ENCODE results near the gene MRRF. TPM values are rescaled to one million over a fixed set of nuclear protein-coding genes. Genes with fewer than 3 reads are reported as not detected.
A peak's percentile ranks its signal among the peaks of the same experiment; 100 is the strongest.

Gene MRRF
- total and polyA plus RNA-seq, 7 experiments from 2014 or later: 18.6 to 35.8 (median 31.8) TPM

GRCh38 chr9:122307925-122308324 lies 43.2 kb downstream of the MRRF start:
- DNase-seq (no peak), ATAC-seq (no peak)
- Histone ChIP-seq H3K9me3 (ENCODE audit: control insufficient read depth in 2 of 3, low read length in 3 of 3) (no peaks in the 10 kb centered on the region), H3K27me3 (ENCODE audit: control insufficient read depth in 2 of 2, insufficient read depth in 2 of 2, low read length in 2 of 2) (no peaks in the 10 kb centered on the region), H3K36me3 (ENCODE audit: control insufficient read depth in 2 of 3, insufficient read depth in 3 of 3, low read length in 3 of 3) (peaks cover 0 to 60% (median 9%) of the 10 kb centered on the region in 3 experiments), H3K4me3 (ENCODE audit: low read length) (no peak overlapping the region), H3K27ac (ENCODE audit: low read depth, low read length) (no peak overlapping the region), H3K4me1 (ENCODE audit: control insufficient read depth in 2 of 2, insufficient read depth in 2 of 2, low read length in 2 of 2) (no peaks in the 10 kb centered on the region)
- Mint-ChIP-seq H3K27ac (no peak overlapping the region), H3K9me3 (no peaks in the 10 kb centered on the region), H3K4me3 (no peak overlapping the region), H3K27me3 (no peaks in the 10 kb centered on the region), H3K36me3 (peaks cover 8 to 42% (median 10%) of the 10 kb centered on the region in 5 donors), H3K4me1 (peaks cover 0 to 16% (median 0%) of the 10 kb centered on the region in 7 donors)
- intact Hi-C loops (cut with micrococcal nuclease): no loop called here
- ChIA-PET CTCF (no interaction called here), POLR2A (interaction anchor here (0.7 kb wide), 1 partner anchor 477 kb away, joined by 3 read pairs; no protein-coding TSS in a partner anchor)

- H3K27ac Mint-ChIP-seq: peak overlapping the region in 1 of 9 donors; percentile 72
- no peaks in the 10 kb centered on the region for H3K9me3 Mint-ChIP-seq
- peaks cover 0 to 3% (median 0%) of the 10 kb centered on the region in 7 donors for H3K4me1 Mint-ChIP-seq
- no peaks in the 10 kb centered on the region for H3K27me3 Mint-ChIP-seq
- Histone ChIP-seq H3K4me1 (ENCODE audit: control insufficient read depth in 2 of 2, insufficient read depth in 2 of 2, low read length in 2 of 2) (no peaks in the 10 kb centered on the region), H3K9me3 (ENCODE audit: control insufficient read depth in 2 of 3, low read length in 3 of 3) (no peaks in the 10 kb centered on the region), H3K27ac (ENCODE audit: low read depth, low read length) (no peak overlapping the region), H3K36me3 (ENCODE audit: control insufficient read depth in 2 of 3, insufficient read depth in 3 of 3, low read length in 3 of 3) (peaks cover 0 to 65% (median 9%) of the 10 kb centered on the region in 3 experiments), H3K27me3 (ENCODE audit: control insufficient read depth in 2 of 2, insufficient read depth in 2 of 2, low read length in 2 of 2) (no peaks in the 10 kb centered on the region), H3K4me3 (ENCODE audit: low read length) (no peak overlapping the region)
- no peak overlapping the region for H3K4me3 Mint-ChIP-seq
- no peak for ATAC-seq
- POLR2A ChIA-PET: no interaction called here
- DNase-seq: no peak
- intact Hi-C loops (cut with micrococcal nuclease): no loop called here
- peaks cover 16 to 48% (median 22%) of the 10 kb centered on the region in 5 donors for H3K36me3 Mint-ChIP-seq
- CTCF ChIA-PET: no interaction called here
These were observed 45.2 kb downstream of the MRRF start for GRCh38 chr9:122309861-122310260.

GRCh38 chr9:122314165-122314564 lies 49.5 kb downstream of the MRRF start:
- peaks cover 13 to 42% (median 21%) of the 10 kb centered on the region in 5 donors for H3K36me3 Mint-ChIP-seq
- H3K9me3 ChIP-seq (ENCODE audit: control insufficient read depth in 2 of 3, low read length in 3 of 3): no peaks in the 10 kb centered on the region
- H3K27ac Mint-ChIP-seq: no peak overlapping the region
- no peak overlapping the region for H3K27ac ChIP-seq (ENCODE audit: low read depth, low read length)
- no peak overlapping the region for H3K4me3 ChIP-seq (ENCODE audit: low read length)
- peaks cover 0 to 60% (median 9%) of the 10 kb centered on the region in 3 experiments for H3K36me3 ChIP-seq (ENCODE audit: control insufficient read depth in 2 of 3, insufficient read depth in 3 of 3, low read length in 3 of 3)
- no peak for ATAC-seq
- POLR2A ChIA-PET: no interaction called here
- H3K27me3 Mint-ChIP-seq: no peaks in the 10 kb centered on the region
- no peak overlapping the region for H3K4me3 Mint-ChIP-seq
- intact Hi-C loops (cut with micrococcal nuclease): no loop called here
- CTCF ChIA-PET: no interaction called here
- H3K9me3 Mint-ChIP-seq: no peaks in the 10 kb centered on the region
- no peaks in the 10 kb centered on the region for H3K4me1 ChIP-seq (ENCODE audit: control insufficient read depth in 2 of 2, insufficient read depth in 2 of 2, low read length in 2 of 2)
- no peaks in the 10 kb centered on the region for H3K27me3 ChIP-seq (ENCODE audit: control insufficient read depth in 2 of 2, insufficient read depth in 2 of 2, low read length in 2 of 2)
- peaks cover 0 to 4% (median 0%) of the 10 kb centered on the region in 7 donors for H3K4me1 Mint-ChIP-seq
- no peak for DNase-seq

GRCh38 chr9:122315534-122315933 lies 50.9 kb downstream of the MRRF start:
- ChIA-PET POLR2A (no interaction called here), CTCF (no interaction called here)
- DNase-seq: no peak
- Histone ChIP-seq H3K4me1 (ENCODE audit: control insufficient read depth in 2 of 2, insufficient read depth in 2 of 2, low read length in 2 of 2) (no peaks in the 10 kb centered on the region), H3K27me3 (ENCODE audit: control insufficient read depth in 2 of 2, insufficient read depth in 2 of 2, low read length in 2 of 2) (no peaks in the 10 kb centered on the region), H3K27ac (ENCODE audit: low read depth, low read length) (no peak overlapping the region), H3K36me3 (ENCODE audit: control insufficient read depth in 2 of 3, insufficient read depth in 3 of 3, low read length in 3 of 3) (peaks cover 0 to 61% (median 6%) of the 10 kb centered on the region in 3 experiments), H3K9me3 (ENCODE audit: control insufficient read depth in 2 of 3, low read length in 3 of 3) (no peaks in the 10 kb centered on the region), H3K4me3 (ENCODE audit: low read length) (no peak overlapping the region)
- ATAC-seq: no peak
- H3K4me3 Mint-ChIP-seq: no peak overlapping the region
- H3K36me3 Mint-ChIP-seq: peaks cover 9 to 39% (median 25%) of the 10 kb centered on the region in 5 donors
- peaks cover 0 to 7% (median 0%) of the 10 kb centered on the region in 7 donors for H3K4me1 Mint-ChIP-seq
- no peak overlapping the region for H3K27ac Mint-ChIP-seq
- no peaks in the 10 kb centered on the region for H3K9me3 Mint-ChIP-seq
- no peaks in the 10 kb centered on the region for H3K27me3 Mint-ChIP-seq
- intact Hi-C loops (cut with micrococcal nuclease): no loop called here

- peaks cover 8 to 36% (median 22%) of the 10 kb centered on the region in 5 donors for H3K36me3 Mint-ChIP-seq
- no peaks in the 10 kb centered on the region for H3K9me3 ChIP-seq (ENCODE audit: control insufficient read depth in 2 of 3, low read length in 3 of 3)
- CTCF ChIA-PET: no interaction called here
- POLR2A ChIA-PET: no interaction called here
- DNase-seq (no peak), ATAC-seq (no peak)
- H3K27me3 Mint-ChIP-seq: no peaks in the 10 kb centered on the region
- H3K9me3 Mint-ChIP-seq: no peaks in the 10 kb centered on the region
- peaks cover 0 to 3% (median 0%) of the 10 kb centered on the region in 7 donors for H3K4me1 Mint-ChIP-seq
- no peak overlapping the region for H3K27ac Mint-ChIP-seq
- no peak overlapping the region for H3K27ac ChIP-seq (ENCODE audit: low read depth, low read length)
- H3K4me3 ChIP-seq (ENCODE audit: low read length): no peak overlapping the region
- H3K36me3 ChIP-seq (ENCODE audit: control insufficient read depth in 2 of 3, insufficient read depth in 3 of 3, low read length in 3 of 3): peaks cover 0 to 53% (median 5%) of the 10 kb centered on the region in 3 experiments
- intact Hi-C loops (cut with micrococcal nuclease): no loop called here
- H3K27me3 ChIP-seq (ENCODE audit: control insufficient read depth in 2 of 2, insufficient read depth in 2 of 2, low read length in 2 of 2): no peaks in the 10 kb centered on the region
- no peaks in the 10 kb centered on the region for H3K4me1 ChIP-seq (ENCODE audit: control insufficient read depth in 2 of 2, insufficient read depth in 2 of 2, low read length in 2 of 2)
- H3K4me3 Mint-ChIP-seq: no peak overlapping the region
These were observed 53.6 kb downstream of the MRRF start for GRCh38 chr9:122318284-122318683.

- POLR2A ChIA-PET: no interaction called here
- Mint-ChIP-seq H3K4me1 (peaks cover 0 to 3% (median 0%) of the 10 kb centered on the region in 7 donors), H3K27ac (peak overlapping the region in 1 of 9 donors; percentile 17), H3K4me3 (no peak overlapping the region), H3K36me3 (peaks cover 10 to 45% (median 15%) of the 10 kb centered on the region in 5 donors), H3K27me3 (no peaks in the 10 kb centered on the region), H3K9me3 (no peaks in the 10 kb centered on the region)
- intact Hi-C loops (cut with micrococcal nuclease): no loop called here
- Histone ChIP-seq H3K4me1 (ENCODE audit: control insufficient read depth in 2 of 2, insufficient read depth in 2 of 2, low read length in 2 of 2) (no peaks in the 10 kb centered on the region), H3K27me3 (ENCODE audit: control insufficient read depth in 2 of 2, insufficient read depth in 2 of 2, low read length in 2 of 2) (no peaks in the 10 kb centered on the region), H3K27ac (ENCODE audit: low read depth, low read length) (no peak overlapping the region), H3K9me3 (ENCODE audit: control insufficient read depth in 2 of 3, low read length in 3 of 3) (no peaks in the 10 kb centered on the region), H3K36me3 (ENCODE audit: control insufficient read depth in 2 of 3, insufficient read depth in 3 of 3, low read length in 3 of 3) (peaks cover 0 to 49% (median 6%) of the 10 kb centered on the region in 3 experiments), H3K4me3 (ENCODE audit: low read length) (no peak overlapping the region)
- CTCF ChIA-PET: no interaction called here
- DNase-seq (no peak), ATAC-seq (no peak)
These were observed 55.8 kb downstream of the MRRF start for GRCh38 chr9:122320413-122320881.

GRCh38 chr9:122322553-122322952 lies 57.9 kb downstream of the MRRF start:
- intact Hi-C loops (cut with micrococcal nuclease): no loop called here
- no peak for DNase-seq
- no peak for ATAC-seq
- H3K27ac Mint-ChIP-seq: no peak overlapping the region
- POLR2A ChIA-PET: no interaction called here
- no peak overlapping the region for H3K27ac ChIP-seq (ENCODE audit: low read depth, low read length)
- no peaks in the 10 kb centered on the region for H3K27me3 Mint-ChIP-seq
- peaks cover 0 to 3% (median 0%) of the 10 kb centered on the region in 7 donors for H3K4me1 Mint-ChIP-seq
- no peaks in the 10 kb centered on the region for H3K4me1 ChIP-seq (ENCODE audit: control insufficient read depth in 2 of 2, insufficient read depth in 2 of 2, low read length in 2 of 2)
- H3K27me3 ChIP-seq (ENCODE audit: control insufficient read depth in 2 of 2, insufficient read depth in 2 of 2, low read length in 2 of 2): no peaks in the 10 kb centered on the region
- peaks cover 11 to 53% (median 19%) of the 10 kb centered on the region in 5 donors for H3K36me3 Mint-ChIP-seq
- no peaks in the 10 kb centered on the region for H3K9me3 Mint-ChIP-seq
- H3K4me3 Mint-ChIP-seq: no peak overlapping the region
- H3K36me3 ChIP-seq (ENCODE audit: control insufficient read depth in 2 of 3, insufficient read depth in 3 of 3, low read length in 3 of 3): peaks cover 0 to 46% (median 6%) of the 10 kb centered on the region in 3 experiments
- no peaks in the 10 kb centered on the region for H3K9me3 ChIP-seq (ENCODE audit: control insufficient read depth in 2 of 3, low read length in 3 of 3)
- CTCF ChIA-PET: no interaction called here
- H3K4me3 ChIP-seq (ENCODE audit: low read length): no peak overlapping the region
